Nephron (organoid): ENCODE results near the gene CAST.
A peak's percentile ranks its signal among the peaks of the same experiment; 100 is the strongest.
"Not testable (repeated sequence)": the region's sequence is repeated elsewhere in the genome, so short reads cannot be mapped to it uniquely, and the experiment has no call there.

ENCODE experiments used
- H3K27ac Mint-ChIP-seq, 3 experiments: 2 replicates each; pipeline ENCODE4 v1.8.0; 2020; ENCODE audit warnings: mixed read lengths in 3 of 3, mild to moderate bottlenecking in 2 of 3, moderate library complexity in 1 of 3
- H3K27me3 Mint-ChIP-seq: 2 replicates; pipeline ENCODE4 v1.8.0; 2021; ENCODE audit warnings: low read depth, mild to moderate bottlenecking, moderate library complexity, mixed read lengths
- H3K36me3 Mint-ChIP-seq: 2 replicates; pipeline ENCODE4 v1.8.0; 2020; ENCODE audit warnings: low read depth, mixed read lengths
- H3K4me1 Mint-ChIP-seq: 2 replicates; pipeline ENCODE4 v1.8.0; 2020; ENCODE audit warnings: mixed read lengths
- H3K4me3 Mint-ChIP-seq, 3 experiments: 2 replicates each; pipeline ENCODE4 v1.8.0; 2020; ENCODE audit warnings: mild to moderate bottlenecking in 3 of 3, mixed read lengths in 3 of 3, moderate library complexity in 2 of 3
- H3K9me3 Mint-ChIP-seq: 2 replicates; pipeline ENCODE4 v1.8.0; 2020; ENCODE audit warnings: mixed read lengths
- CTCF ChIP-seq, 3 experiments: fragments of 200-600 bp; sonication (generic); IDR thresholded peaks; one replicate each; pipeline ENCODE4 v1.5.0; 2021; ENCODE audit warnings: antibody characterized with exemption in 3 of 3; ENCODE audit not compliant: unreplicated experiment in 3 of 3

Gene CAST

GRCh38 chr5:96661855-96662724 is at the start of gene CAST:
TSS of gene CAST (plus strand) at chr5:96662376. CDS start at chr5:96662423, 47 bp downstream.
- Mint-ChIP-seq H3K4me1 (peaks cover 19% of the 10 kb centered on the region), H3K4me3 (peak within 1 kb of the TSS; percentile 94 to 99 (median 98)), H3K36me3 (no peaks in the 10 kb centered on the region), H3K27me3 (peaks cover 22% of the 10 kb centered on the region), H3K9me3 (no peaks in the 10 kb centered on the region), H3K27ac (peak within 1 kb of the TSS; percentile 92 to 97 (median 96))
- TF ChIP-seq CTCF (IDR thresholded peaks at IDR 0.05; ENCODE audit: unreplicated experiment in 3 of 3): no peak

- H3K27me3 Mint-ChIP-seq: no peaks in the 10 kb centered on the region
- peak; percentile 46 to 64 (median 63) for TF ChIP-seq CTCF (IDR thresholded peaks at IDR 0.05; ENCODE audit: unreplicated experiment in 3 of 3)
- peaks cover 7% of the 10 kb centered on the region for H3K9me3 Mint-ChIP-seq
- H3K4me1 Mint-ChIP-seq: peaks cover 3% of the 10 kb centered on the region
- peak overlapping the region in 2 of 3 experiments; percentile 2 to 60 for H3K27ac Mint-ChIP-seq
- no peaks in the 10 kb centered on the region for H3K36me3 Mint-ChIP-seq
- H3K4me3 Mint-ChIP-seq: no peak overlapping the region
Observed at GRCh38 chr5:96614110-96614691, 48.0 kb upstream of the CAST start.

- Mint-ChIP-seq H3K27me3 (no peaks in the 10 kb centered on the region), H3K9me3 (peaks cover 4% of the 10 kb centered on the region), H3K4me1 (peaks cover 3% of the 10 kb centered on the region), H3K27ac (no peak overlapping the region), H3K36me3 (no peaks in the 10 kb centered on the region), H3K4me3 (no peak overlapping the region)
- no peak for TF ChIP-seq CTCF (IDR thresholded peaks at IDR 0.05; ENCODE audit: unreplicated experiment in 3 of 3)
Observed at GRCh38 chr5:96615223-96615622, 47.0 kb upstream of the CAST start.

- no peaks in the 10 kb centered on the region for H3K27me3 Mint-ChIP-seq
- no peak overlapping the region for H3K27ac Mint-ChIP-seq
- peaks cover 3% of the 10 kb centered on the region for H3K4me1 Mint-ChIP-seq
- peaks cover 3% of the 10 kb centered on the region for H3K9me3 Mint-ChIP-seq
- no peak overlapping the region for H3K4me3 Mint-ChIP-seq
- no peaks in the 10 kb centered on the region for H3K36me3 Mint-ChIP-seq
- TF ChIP-seq CTCF (IDR thresholded peaks at IDR 0.05; ENCODE audit: unreplicated experiment in 3 of 3): no peak
Observed at GRCh38 chr5:96616801-96617200, 45.4 kb upstream of the CAST start.

- H3K27me3 Mint-ChIP-seq, H3K36me3 Mint-ChIP-seq, H3K27ac Mint-ChIP-seq, H3K4me3 Mint-ChIP-seq, H3K9me3 Mint-ChIP-seq, H3K4me1 Mint-ChIP-seq: not testable (repeated sequence)
Observed at GRCh38 chr5:96618311-96619016, 43.7 kb upstream of the CAST start.

GRCh38 chr5:96619946-96620345 is 42.2 kb upstream of the CAST start:
- Mint-ChIP-seq H3K27me3 (no peaks in the 10 kb centered on the region), H3K4me1 (no peaks in the 10 kb centered on the region), H3K4me3 (no peak overlapping the region), H3K36me3 (no peaks in the 10 kb centered on the region), H3K9me3 (peaks cover 3% of the 10 kb centered on the region), H3K27ac (no peak overlapping the region)
- TF ChIP-seq CTCF (IDR thresholded peaks at IDR 0.05; ENCODE audit: unreplicated experiment in 3 of 3): no peak
